Measurements from ENCODE around the gene GNG10.
A peak's percentile ranks its signal among the peaks of the same experiment; 100 is the strongest.

DNA sequence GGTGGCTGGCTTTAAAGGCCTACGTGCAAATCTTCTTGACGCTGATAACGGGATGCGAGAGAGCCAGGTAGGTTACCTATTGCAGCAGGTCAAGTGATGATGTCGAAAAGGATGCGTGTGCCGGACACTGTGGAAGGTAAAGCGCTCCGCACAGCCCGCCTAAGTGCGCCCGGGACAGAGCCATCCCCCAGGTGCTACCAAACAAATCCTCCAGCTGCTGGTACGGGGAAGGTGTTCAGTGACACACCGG is 30.5 kb upstream of the GNG10 start:
- TF ChIP-seq EP300 (IDR thresholded peaks at IDR 0.05) (no peak), POLR2A (IDR thresholded peaks at IDR 0.05) (no peak), POLR2AphosphoS5 (IDR thresholded peaks at IDR 0.05) (no peak)
- TF ChIP-seq, protein P1, sequence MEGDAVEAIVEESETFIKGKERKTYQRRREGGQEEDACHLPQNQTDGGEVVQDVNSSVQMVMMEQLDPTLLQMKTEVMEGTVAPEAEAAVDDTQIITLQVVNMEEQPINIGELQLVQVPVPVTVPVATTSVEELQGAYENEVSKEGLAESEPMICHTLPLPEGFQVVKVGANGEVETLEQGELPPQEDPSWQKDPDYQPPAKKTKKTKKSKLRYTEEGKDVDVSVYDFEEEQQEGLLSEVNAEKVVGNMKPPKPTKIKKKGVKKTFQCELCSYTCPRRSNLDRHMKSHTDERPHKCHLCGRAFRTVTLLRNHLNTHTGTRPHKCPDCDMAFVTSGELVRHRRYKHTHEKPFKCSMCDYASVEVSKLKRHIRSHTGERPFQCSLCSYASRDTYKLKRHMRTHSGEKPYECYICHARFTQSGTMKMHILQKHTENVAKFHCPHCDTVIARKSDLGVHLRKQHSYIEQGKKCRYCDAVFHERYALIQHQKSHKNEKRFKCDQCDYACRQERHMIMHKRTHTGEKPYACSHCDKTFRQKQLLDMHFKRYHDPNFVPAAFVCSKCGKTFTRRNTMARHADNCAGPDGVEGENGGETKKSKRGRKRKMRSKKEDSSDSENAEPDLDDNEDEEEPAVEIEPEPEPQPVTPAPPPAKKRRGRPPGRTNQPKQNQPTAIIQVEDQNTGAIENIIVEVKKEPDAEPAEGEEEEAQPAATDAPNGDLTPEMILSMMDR (IDR thresholded peaks at IDR 0.05) = peak in 1 of 7 experiments; percentile 22
